Spleen (tissue), 7 donors: ENCODE measurements around the gene SUN1.

Experiments used
- POLR2A ChIP-seq, 3 donors: fragments of 450-650 bp; IDR thresholded peaks; one replicate each; pipeline ENCODE4 v1.5.1; 2017; ENCODE audit warnings: antibody characterized with exemption in 3 of 3, mild to moderate bottlenecking in 1 of 3
- TF ChIP-seq, protein P1 (sequence below), 11 experiments: fragments of 200-600 bp in 7 of 11; fragments of 450-650 bp in 4 of 11; sonication (generic) in 4 of 11; IDR thresholded peaks in 8 of 11; conservative IDR thresholded peaks in 3 of 11; 1 replicate in 7 of 11; 2 replicates in 4 of 11; pipeline versions ENCODE4 v1.4.0 to v1.8.0; 2016 to 2021; ENCODE audit warnings: antibody characterized with exemption in 11 of 11, inconsistent platforms in 4 of 11, mild to moderate bottlenecking in 1 of 11
- donor health status: DM: no; HTN: no; CAD: no; lungs with moderate emphysema.
- donor health status: DM: no; HTN: no; CAD: no.
- donor health status: DM: no; HTN: no; CAD: no.

DNA sequence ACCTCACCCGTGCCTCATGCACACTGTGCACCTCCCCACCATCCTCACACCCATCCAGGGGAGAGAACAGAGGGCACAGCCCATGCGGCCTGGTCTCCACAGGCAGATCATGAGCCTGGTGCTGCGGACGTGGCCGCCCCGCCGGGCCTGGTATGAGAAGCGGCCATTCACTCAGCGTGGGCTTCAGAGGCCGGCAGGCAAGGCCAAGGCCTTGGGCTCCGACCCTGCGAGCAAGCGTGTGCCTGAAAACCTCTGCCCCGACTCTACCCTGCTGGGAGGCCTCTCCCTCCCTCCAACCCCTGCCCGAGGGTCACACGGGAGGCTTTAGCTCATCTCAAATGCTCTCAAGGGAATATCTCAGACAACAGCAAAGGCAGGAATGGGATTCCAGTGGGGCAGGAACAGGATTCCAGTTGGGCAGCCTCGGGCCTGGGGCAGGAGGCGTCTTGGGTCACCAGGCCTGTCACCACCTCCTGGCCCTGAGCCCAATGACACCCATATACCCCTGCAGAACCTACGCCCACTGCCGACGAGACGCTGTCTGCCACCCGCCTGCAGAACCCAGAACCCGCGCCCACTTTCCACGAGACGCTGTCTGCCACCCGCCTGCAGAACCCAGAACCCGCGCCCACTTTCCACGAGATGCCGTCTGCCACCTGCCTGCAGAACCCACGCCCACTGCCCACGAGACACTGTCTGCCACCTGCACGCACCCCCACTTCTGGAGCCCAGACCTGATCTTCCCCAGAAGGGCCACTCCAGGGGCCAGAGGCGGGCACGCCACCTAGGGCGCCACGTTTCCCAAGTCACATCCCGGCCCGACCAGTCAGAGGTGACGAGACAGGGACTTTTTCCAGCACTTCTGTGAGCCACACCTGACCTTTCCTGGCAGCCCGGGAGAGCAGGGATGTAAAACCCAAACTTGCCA, 83.3 kb downstream of the SUN1 start:
- TF ChIP-seq, protein P1, sequence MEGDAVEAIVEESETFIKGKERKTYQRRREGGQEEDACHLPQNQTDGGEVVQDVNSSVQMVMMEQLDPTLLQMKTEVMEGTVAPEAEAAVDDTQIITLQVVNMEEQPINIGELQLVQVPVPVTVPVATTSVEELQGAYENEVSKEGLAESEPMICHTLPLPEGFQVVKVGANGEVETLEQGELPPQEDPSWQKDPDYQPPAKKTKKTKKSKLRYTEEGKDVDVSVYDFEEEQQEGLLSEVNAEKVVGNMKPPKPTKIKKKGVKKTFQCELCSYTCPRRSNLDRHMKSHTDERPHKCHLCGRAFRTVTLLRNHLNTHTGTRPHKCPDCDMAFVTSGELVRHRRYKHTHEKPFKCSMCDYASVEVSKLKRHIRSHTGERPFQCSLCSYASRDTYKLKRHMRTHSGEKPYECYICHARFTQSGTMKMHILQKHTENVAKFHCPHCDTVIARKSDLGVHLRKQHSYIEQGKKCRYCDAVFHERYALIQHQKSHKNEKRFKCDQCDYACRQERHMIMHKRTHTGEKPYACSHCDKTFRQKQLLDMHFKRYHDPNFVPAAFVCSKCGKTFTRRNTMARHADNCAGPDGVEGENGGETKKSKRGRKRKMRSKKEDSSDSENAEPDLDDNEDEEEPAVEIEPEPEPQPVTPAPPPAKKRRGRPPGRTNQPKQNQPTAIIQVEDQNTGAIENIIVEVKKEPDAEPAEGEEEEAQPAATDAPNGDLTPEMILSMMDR (IDR thresholded peaks at IDR 0.05 in 8 of 11, conservative IDR thresholded peaks at IDR 0.05 in 3 of 11) = no peak
- no peak for TF ChIP-seq POLR2A (IDR thresholded peaks at IDR 0.05)
